ENCODE data around the gene CRACR2B. TPM values are rescaled to one million over a fixed set of nuclear protein-coding genes. Genes with fewer than 3 reads are reported as not detected.

Gene CRACR2B
- total and polyA plus RNA-seq, 10 of the 15 experiments (the other 5 are each of a cell fraction or from before 2014, with no cell fraction given) = 0.10 to 33.7 (median 12.7) TPM

DNA sequence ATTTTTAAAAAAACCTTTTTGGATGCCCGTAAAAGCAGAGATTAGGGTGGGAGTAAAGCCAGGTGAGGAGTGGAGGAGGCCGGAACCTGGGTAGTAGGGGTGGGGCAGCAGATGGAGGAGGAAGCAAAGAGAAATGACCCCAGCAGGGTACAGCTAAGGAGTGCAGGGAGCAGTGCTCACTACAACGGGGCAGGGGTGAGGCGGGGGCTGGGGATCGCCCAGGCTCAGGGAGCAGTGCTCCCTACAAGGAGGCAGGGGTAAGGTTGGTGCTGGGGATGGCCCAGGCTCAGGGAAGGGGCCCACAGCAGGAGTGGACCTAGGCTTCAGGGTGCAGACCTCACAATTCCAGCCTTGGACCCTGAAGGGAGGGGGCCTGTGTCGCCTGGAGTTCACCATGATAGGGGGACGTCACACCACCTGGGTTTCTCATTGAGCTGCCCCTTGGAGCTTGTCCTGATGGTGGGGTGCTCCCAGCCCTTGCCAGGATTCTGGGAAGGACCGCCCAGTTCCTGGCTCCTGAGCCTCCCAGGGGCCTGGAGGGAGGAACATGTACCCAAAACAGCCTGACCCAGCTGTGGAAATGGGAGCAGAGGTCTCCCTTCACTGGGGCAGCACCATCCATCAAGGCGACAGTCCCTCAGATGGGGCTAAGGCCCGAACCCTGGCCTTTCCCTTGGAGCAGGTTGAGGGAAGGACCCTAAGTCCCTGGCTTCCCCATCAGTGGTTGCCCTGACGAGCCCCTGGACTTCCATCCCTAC, 11.9 kb upstream of the CRACR2B start:
- H3K4me2 ChIP-seq (ENCODE audit: control insufficient read depth, insufficient read depth) = no peak overlapping the region
- in situ Hi-C loops (cut with MboI) = loop anchor here (25.0 kb wide), 1 partner anchor 1571 kb away; the partner anchor contains the start of gene CD81
- peaks cover 8 to 28% of the 10 kb centered on the region in 2 experiments; a peak in 3 of 4 replicates for H3K36me3 ChIP-seq (ENCODE audit: control insufficient read depth in 2 of 2, insufficient read depth in 2 of 2, low read length in 1 of 2)
- no peak overlapping the region for H2AFZ ChIP-seq (ENCODE audit: control insufficient read depth, low read depth, low read length)
- ChIA-PET POLR2A (no interaction called here), SMC1A (ENCODE audit: uncharacterized antibody, unreplicated experiment) (no interaction called here), RAD21 (ENCODE audit: unreplicated experiment) (no interaction called here), CTCF (no interaction called here)
- peaks cover 8% of the 10 kb centered on the region for H4K20me1 ChIP-seq (ENCODE audit: control insufficient read depth, insufficient read depth)
- peaks cover 19% of the 10 kb centered on the region for H3K79me2 ChIP-seq (ENCODE audit: control insufficient read depth, insufficient read depth, low read length)
- no peak overlapping the region for H3K4me3 ChIP-seq
- BruUV-seq (replicated peaks) = no TSS peak
- no peak for FAIRE-seq
- intact Hi-C loops (cut with micrococcal nuclease; ENCODE audit: unreplicated experiment) = no loop called here
- no peak overlapping the region for H3K27ac ChIP-seq (ENCODE audit: control insufficient read depth, insufficient read depth)
- no peaks in the 10 kb centered on the region for H3K9me3 ChIP-seq (replicated peaks; ENCODE audit: control insufficient read depth, insufficient read depth, low read length)
- no peak overlapping the region for H3K9ac ChIP-seq (ENCODE audit: control insufficient read depth, insufficient read depth, low read length)
- 80% methylated on average over 9 of the region's 11 CpGs for WGBS (ENCODE audit: insufficient coverage, insufficient replicate concordance, low lambda C conversion rate, missing lambda C conversion rate)
- no peak for DNase-seq (ENCODE audit: low read depth, low spot score)
- TF ChIP-seq POLR2A (IDR thresholded peaks at IDR 0.05; ENCODE audit: low read depth, low read length) = peak; percentile 49; the same call in 1 of the 2 replicates
- no peak for TF ChIP-seq RELB (IDR thresholded peaks at IDR 0.05; ENCODE audit: low read depth)
- H3K27me3 ChIP-seq (replicated peaks in 1 of 2; ENCODE audit: control insufficient read depth in 2 of 2, insufficient read depth in 2 of 2, low read length in 1 of 2) = no peaks in the 10 kb centered on the region
- ATAC-seq = no peak
- peaks cover 7% of the 10 kb centered on the region for H3K4me1 ChIP-seq (ENCODE audit: control insufficient read depth, insufficient read depth, low read length)

GRCh38 chr11:816433-816779, 11.3 kb upstream of the CRACR2B start:
- DNase-seq (ENCODE audit: low read depth, low spot score) (no peak), ATAC-seq (no peak), FAIRE-seq (no peak)
- TF ChIP-seq SREBF1 (IDR thresholded peaks at IDR 0.05; ENCODE audit: low read length) = no peak
- TF ChIP-seq, protein P1, sequence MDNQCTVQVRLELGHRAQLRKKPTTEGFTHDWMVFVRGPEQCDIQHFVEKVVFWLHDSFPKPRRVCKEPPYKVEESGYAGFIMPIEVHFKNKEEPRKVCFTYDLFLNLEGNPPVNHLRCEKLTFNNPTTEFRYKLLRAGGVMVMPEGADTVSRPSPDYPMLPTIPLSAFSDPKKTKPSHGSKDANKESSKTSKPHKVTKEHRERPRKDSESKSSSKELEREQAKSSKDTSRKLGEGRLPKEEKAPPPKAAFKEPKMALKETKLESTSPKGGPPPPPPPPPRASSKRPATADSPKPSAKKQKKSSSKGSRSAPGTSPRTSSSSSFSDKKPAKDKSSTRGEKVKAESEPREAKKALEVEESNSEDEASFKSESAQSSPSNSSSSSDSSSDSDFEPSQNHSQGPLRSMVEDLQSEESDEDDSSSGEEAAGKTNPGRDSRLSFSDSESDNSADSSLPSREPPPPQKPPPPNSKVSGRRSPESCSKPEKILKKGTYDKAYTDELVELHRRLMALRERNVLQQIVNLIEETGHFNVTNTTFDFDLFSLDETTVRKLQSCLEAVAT (IDR thresholded peaks at IDR 0.05) = no peak
- Histone ChIP-seq H3K4me3 (no peak overlapping the region), H4K20me1 (ENCODE audit: control insufficient read depth, insufficient read depth) (peaks cover 5% of the 10 kb centered on the region), H2AFZ (ENCODE audit: control insufficient read depth, low read depth, low read length) (no peak overlapping the region), H3K27me3 (replicated peaks in 1 of 2; ENCODE audit: control insufficient read depth in 2 of 2, insufficient read depth in 2 of 2, low read length in 1 of 2) (no peaks in the 10 kb centered on the region), H3K9me3 (replicated peaks; ENCODE audit: control insufficient read depth, insufficient read depth, low read length) (no peaks in the 10 kb centered on the region), H3K4me2 (ENCODE audit: control insufficient read depth, insufficient read depth) (no peak overlapping the region), H3K4me1 (ENCODE audit: control insufficient read depth, insufficient read depth, low read length) (peaks cover 4% of the 10 kb centered on the region), H3K9ac (ENCODE audit: control insufficient read depth, insufficient read depth, low read length) (no peak overlapping the region), H3K79me2 (ENCODE audit: control insufficient read depth, insufficient read depth, low read length) (peaks cover 13% of the 10 kb centered on the region), H3K36me3 (ENCODE audit: control insufficient read depth in 2 of 2, insufficient read depth in 2 of 2, low read length in 1 of 2) (peaks cover 8 to 27% of the 10 kb centered on the region in 2 experiments; a peak in 3 of 4 replicates), H3K27ac (ENCODE audit: control insufficient read depth, insufficient read depth) (no peak overlapping the region)
- ChIA-PET POLR2A (interaction anchor here (1.0 kb wide), 1 partner anchor 93 kb away, joined by 7 read pairs; no protein-coding TSS in a partner anchor), SMC1A (ENCODE audit: uncharacterized antibody, unreplicated experiment) (no interaction called here), RAD21 (ENCODE audit: unreplicated experiment) (no interaction called here), CTCF (no interaction called here)
- intact Hi-C loops (cut with micrococcal nuclease; ENCODE audit: unreplicated experiment) (no loop called here), in situ Hi-C loops (cut with MboI) (loop anchor here (25.0 kb wide), 1 partner anchor 1571 kb away; the partner anchor contains the start of gene CD81)
- 89% methylated on average over 11 of the region's 11 CpGs for WGBS (ENCODE audit: insufficient coverage, insufficient replicate concordance, low lambda C conversion rate, missing lambda C conversion rate)
- no TSS peak for BruUV-seq (replicated peaks)
